Calu3 (cell line): ENCODE measurements around the gene OPCML. TPM values are rescaled to one million over a fixed set of nuclear protein-coding genes. Genes with fewer than 3 reads are reported as not detected.

Source experiments
- BruUV-seq: library from RNA; stranded (reverse); fragments of 400-500 nt; replicated peaks from 2 replicates; lab custom pipeline; 2021; lab: Mats Ljungman, UMichigan
- CTCF ChIA-PET: fragments of 300-600 bp; sonication (Branson Sonifier 250); formaldehyde crosslinking; loops from one replicate; lab custom pipeline; 2022; ENCODE audit warnings: antibody characterized with exemption; lab: Charles Lee
- DNase-seq: peaks from one replicate; pipeline ENCODE4 v3.0.0; 2022
- H3K27ac Mint-ChIP-seq: one replicate; pipeline ENCODE4 v1.8.0; 2022; ENCODE audit warnings: mixed read lengths; ENCODE audit not compliant: unreplicated experiment
- H3K27me3 Mint-ChIP-seq: one replicate; pipeline ENCODE4 v1.8.0; 2022; ENCODE audit warnings: mixed read lengths; ENCODE audit not compliant: unreplicated experiment
- H3K36me3 Mint-ChIP-seq: one replicate; pipeline ENCODE4 v1.8.0; 2022; ENCODE audit warnings: mild to moderate bottlenecking, moderate library complexity, mixed read lengths; ENCODE audit not compliant: insufficient read depth, unreplicated experiment
- H3K4me1 Mint-ChIP-seq: one replicate; pipeline ENCODE4 v1.8.0; 2022; ENCODE audit warnings: mild to moderate bottlenecking, low read depth, mixed read lengths; ENCODE audit not compliant: unreplicated experiment
- H3K4me3 Mint-ChIP-seq: one replicate; pipeline ENCODE4 v1.8.0; 2022; ENCODE audit warnings: mild to moderate bottlenecking, low read depth, moderate library complexity, mixed read lengths; ENCODE audit not compliant: unreplicated experiment
- H3K9me3 Mint-ChIP-seq: one replicate; pipeline ENCODE4 v1.8.0; 2022; ENCODE audit warnings: low read depth, mixed read lengths; ENCODE audit not compliant: unreplicated experiment
- intact Hi-C: fragments of 100-400 bp; cut with micrococcal nuclease; formaldehyde crosslinking; loops from one replicate; pipeline ENCODE4 v1.10.0; 2022; ENCODE audit not compliant: unreplicated experiment
- total RNA-seq: library from RNA; stranded (reverse); gene quantifications from 2 replicates; pipeline ENCODE4 v1.2.3, GENCODE V29; 2022
- TF ChIP-seq, protein P1 (sequence below): fragments of 200-600 bp; IDR thresholded peaks from one replicate; pipeline ENCODE4 v1.8.0; 2022; ENCODE audit warnings: antibody characterized with exemption; ENCODE audit not compliant: unreplicated experiment

Gene OPCML
- total RNA-seq, 1 experiment from 2014 or later: not detected

DNA sequence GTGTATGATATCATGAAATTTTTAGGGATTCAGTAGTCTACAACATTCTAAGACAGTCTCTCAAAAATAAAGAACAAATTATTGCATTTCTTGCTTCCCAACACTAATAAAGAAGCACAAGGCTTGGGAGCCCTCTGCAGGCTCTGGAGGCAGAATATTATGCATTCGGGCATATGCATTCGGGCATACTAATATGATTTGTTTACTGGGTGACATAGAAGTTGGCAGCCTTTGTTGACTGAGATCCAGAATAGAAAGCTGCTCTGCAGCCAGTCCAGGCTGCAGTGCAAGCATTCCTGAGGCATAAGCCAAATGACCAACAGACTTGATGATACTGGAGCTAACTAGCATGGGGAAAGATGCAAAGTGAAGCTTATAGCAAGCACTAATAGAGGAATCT lies 945.5 kb downstream of the OPCML start:
- no TSS peak for BruUV-seq
- no peak overlapping the region for H3K27ac Mint-ChIP-seq
- TF ChIP-seq, protein P1, sequence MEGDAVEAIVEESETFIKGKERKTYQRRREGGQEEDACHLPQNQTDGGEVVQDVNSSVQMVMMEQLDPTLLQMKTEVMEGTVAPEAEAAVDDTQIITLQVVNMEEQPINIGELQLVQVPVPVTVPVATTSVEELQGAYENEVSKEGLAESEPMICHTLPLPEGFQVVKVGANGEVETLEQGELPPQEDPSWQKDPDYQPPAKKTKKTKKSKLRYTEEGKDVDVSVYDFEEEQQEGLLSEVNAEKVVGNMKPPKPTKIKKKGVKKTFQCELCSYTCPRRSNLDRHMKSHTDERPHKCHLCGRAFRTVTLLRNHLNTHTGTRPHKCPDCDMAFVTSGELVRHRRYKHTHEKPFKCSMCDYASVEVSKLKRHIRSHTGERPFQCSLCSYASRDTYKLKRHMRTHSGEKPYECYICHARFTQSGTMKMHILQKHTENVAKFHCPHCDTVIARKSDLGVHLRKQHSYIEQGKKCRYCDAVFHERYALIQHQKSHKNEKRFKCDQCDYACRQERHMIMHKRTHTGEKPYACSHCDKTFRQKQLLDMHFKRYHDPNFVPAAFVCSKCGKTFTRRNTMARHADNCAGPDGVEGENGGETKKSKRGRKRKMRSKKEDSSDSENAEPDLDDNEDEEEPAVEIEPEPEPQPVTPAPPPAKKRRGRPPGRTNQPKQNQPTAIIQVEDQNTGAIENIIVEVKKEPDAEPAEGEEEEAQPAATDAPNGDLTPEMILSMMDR: no peak
- H3K4me1 Mint-ChIP-seq: no peaks in the 10 kb centered on the region
- intact Hi-C loops: no loop called here
- H3K27me3 Mint-ChIP-seq: no peaks in the 10 kb centered on the region
- DNase-seq: no peak
- peaks cover 16% of the 10 kb centered on the region for H3K9me3 Mint-ChIP-seq
- CTCF ChIA-PET: no interaction called here
- H3K36me3 Mint-ChIP-seq: no peaks in the 10 kb centered on the region
- no peak overlapping the region for H3K4me3 Mint-ChIP-seq

DNA sequence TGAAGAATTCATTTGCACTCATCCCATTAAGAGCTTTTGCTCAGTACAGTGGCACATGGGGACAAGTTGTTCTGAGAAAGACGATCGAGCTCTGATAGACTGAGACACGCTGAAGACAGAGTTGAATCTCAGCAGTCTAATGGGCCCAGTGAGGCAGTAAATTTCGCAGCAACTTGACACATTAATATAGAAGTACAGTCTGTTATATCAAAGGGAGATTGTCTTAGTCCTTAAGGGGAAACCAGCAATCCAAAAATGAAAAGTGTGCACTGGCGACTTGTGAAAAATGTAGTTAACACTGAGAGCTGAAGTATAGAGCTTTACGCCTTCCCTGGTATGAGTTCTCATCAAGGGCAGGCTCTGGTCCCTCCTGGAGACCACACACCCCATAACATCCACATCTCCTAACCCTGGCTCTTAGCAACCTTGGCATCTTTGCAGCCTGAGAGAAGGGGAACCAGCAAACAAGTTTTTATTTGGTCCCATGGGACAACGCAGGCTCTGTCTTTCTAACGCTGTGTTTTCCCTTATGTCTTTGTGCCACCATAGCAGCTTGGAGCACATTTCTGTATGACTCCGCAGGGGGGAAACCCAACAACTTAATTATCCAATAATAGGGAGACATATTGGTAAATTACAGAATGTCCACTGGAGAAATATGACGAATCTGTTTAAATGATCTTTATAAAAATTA lies 952.5 kb downstream of the OPCML start:
- H3K4me3 Mint-ChIP-seq: no peak overlapping the region
- CTCF ChIA-PET: no interaction called here
- DNase-seq: no peak
- H3K27ac Mint-ChIP-seq: no peak overlapping the region
- no TSS peak for BruUV-seq
- no peaks in the 10 kb centered on the region for H3K36me3 Mint-ChIP-seq
- H3K4me1 Mint-ChIP-seq: no peaks in the 10 kb centered on the region
- no peaks in the 10 kb centered on the region for H3K27me3 Mint-ChIP-seq
- TF ChIP-seq, protein P1: no peak
- peaks cover 29% of the 10 kb centered on the region for H3K9me3 Mint-ChIP-seq
- intact Hi-C loops: no loop called here

DNA sequence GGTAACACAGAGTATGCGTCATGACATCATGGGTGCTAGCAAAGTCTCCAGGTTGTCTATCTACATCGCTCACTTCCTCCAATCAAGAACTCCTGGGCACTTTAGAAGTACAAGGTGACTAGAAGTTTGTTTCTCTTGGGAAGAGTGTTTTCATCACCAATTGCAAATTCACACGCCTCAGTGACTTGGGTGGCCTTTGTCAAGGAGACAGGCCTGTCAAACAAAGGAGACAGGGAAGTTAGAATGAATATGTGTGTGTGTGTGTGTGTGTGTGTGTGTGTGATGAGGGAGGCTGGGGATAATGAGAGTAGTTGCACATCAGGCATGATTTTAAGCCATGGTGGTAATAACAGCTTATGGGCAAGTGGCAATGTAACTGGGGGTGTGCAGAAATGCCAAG lies 953.2 kb downstream of the OPCML start:
- no peaks in the 10 kb centered on the region for H3K4me1 Mint-ChIP-seq
- TF ChIP-seq, protein P1: no peak
- CTCF ChIA-PET: no interaction called here
- BruUV-seq: no TSS peak
- DNase-seq: no peak
- H3K36me3 Mint-ChIP-seq: no peaks in the 10 kb centered on the region
- H3K9me3 Mint-ChIP-seq: peaks cover 32% of the 10 kb centered on the region
- intact Hi-C loops: no loop called here
- H3K4me3 Mint-ChIP-seq: no peak overlapping the region
- H3K27ac Mint-ChIP-seq: no peak overlapping the region
- H3K27me3 Mint-ChIP-seq: no peaks in the 10 kb centered on the region

DNA sequence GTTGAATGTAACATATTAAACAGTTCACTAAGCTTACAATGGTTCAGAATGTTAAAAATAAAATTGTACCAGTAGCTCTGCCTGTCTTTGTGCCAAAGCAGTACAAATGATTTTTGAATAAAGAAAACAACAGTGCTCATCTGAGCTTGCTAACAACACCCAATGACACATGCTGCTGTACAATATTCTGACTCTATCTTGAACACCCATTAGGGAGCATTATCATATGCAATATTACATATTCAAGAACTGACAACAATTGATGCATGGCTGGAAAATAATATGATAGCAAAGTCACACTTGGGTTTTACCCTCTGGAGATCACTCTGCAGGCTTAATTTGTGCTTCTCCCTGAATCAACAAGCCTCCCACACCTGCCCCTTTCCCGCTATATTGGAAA lies 953.7 kb downstream of the OPCML start:
- H3K9me3 Mint-ChIP-seq: peaks cover 32% of the 10 kb centered on the region
- H3K27ac Mint-ChIP-seq: no peak overlapping the region
- intact Hi-C loops: no loop called here
- no peak overlapping the region for H3K4me3 Mint-ChIP-seq
- H3K36me3 Mint-ChIP-seq: no peaks in the 10 kb centered on the region
- no TSS peak for BruUV-seq
- TF ChIP-seq, protein P1: no peak
- H3K27me3 Mint-ChIP-seq: no peaks in the 10 kb centered on the region
- H3K4me1 Mint-ChIP-seq: no peaks in the 10 kb centered on the region
- CTCF ChIA-PET: no interaction called here
- no peak for DNase-seq
